Measurements from ENCODE around the gene IRGC. TPM values are rescaled to one million over a fixed set of nuclear protein-coding genes. Genes with fewer than 3 reads are reported as not detected.

Gene IRGC
- total RNA-seq, 2 experiments from 2014 or later = not detected

DNA sequence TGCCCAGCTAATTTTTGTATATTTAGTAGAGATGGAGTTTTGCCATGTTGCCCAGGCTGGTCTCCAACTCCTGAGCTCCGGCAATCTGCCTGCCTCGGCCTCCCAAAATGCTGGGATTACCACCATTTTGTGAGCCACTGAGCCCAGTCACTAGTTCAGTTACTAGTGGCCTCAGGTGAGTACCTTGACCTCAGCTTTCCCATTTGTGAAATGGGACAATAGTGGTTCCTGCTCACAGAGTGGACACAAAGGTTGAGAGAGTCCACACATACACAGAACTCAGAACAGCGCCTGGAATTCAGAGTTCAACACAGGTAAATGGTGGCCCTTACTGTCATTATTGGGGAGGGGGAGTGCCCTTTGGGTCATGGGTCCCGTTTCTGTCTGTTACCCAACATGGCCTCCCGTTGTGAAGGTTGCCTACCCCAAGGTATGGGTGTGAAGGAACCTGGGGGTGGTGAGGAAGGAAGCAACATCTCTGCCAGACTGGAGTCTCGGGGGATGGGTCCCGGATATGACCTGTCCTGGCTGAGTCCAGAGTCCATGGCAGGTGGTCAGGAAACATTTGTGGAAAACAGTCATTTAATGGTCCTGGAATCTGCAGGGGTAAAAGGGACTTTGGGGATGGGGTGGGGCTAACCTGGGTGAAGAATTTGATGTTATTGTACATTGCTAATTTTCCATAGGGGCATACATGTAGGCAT, 11.7 kb upstream of the IRGC start:
- Mint-ChIP-seq H3K9me3 (peaks cover 3% of the 10 kb centered on the region), H3K4me3 (no peak overlapping the region), H3K36me3 (ENCODE audit: low read depth) (no peaks in the 10 kb centered on the region), H3K4me1 (ENCODE audit: low read depth) (peaks cover 19% of the 10 kb centered on the region), H3K27ac (no peak overlapping the region), H3K27me3 (peaks cover 9% of the 10 kb centered on the region)
- peaks cover 26% of the 10 kb centered on the region for H3K4me1 ChIP-seq (ENCODE audit: insufficient read depth, low read length)
- H3K4me3 ChIP-seq (ENCODE audit: low read length) = no peak overlapping the region
- no peak overlapping the region for H3K27ac ChIP-seq (ENCODE audit: low read depth in 1 of 2, low read length in 2 of 2)
- H3K27me3 ChIP-seq (ENCODE audit: control insufficient read depth in 1 of 2, insufficient read depth in 2 of 2, low read length in 2 of 2) = peaks cover 0 to 2% of the 10 kb centered on the region in 2 experiments
- H3K36me3 ChIP-seq (ENCODE audit: insufficient read depth, low read length) = no peaks in the 10 kb centered on the region
- ATAC-seq (ENCODE audit: poor library complexity) = no peak
- TF ChIP-seq, protein P1, sequence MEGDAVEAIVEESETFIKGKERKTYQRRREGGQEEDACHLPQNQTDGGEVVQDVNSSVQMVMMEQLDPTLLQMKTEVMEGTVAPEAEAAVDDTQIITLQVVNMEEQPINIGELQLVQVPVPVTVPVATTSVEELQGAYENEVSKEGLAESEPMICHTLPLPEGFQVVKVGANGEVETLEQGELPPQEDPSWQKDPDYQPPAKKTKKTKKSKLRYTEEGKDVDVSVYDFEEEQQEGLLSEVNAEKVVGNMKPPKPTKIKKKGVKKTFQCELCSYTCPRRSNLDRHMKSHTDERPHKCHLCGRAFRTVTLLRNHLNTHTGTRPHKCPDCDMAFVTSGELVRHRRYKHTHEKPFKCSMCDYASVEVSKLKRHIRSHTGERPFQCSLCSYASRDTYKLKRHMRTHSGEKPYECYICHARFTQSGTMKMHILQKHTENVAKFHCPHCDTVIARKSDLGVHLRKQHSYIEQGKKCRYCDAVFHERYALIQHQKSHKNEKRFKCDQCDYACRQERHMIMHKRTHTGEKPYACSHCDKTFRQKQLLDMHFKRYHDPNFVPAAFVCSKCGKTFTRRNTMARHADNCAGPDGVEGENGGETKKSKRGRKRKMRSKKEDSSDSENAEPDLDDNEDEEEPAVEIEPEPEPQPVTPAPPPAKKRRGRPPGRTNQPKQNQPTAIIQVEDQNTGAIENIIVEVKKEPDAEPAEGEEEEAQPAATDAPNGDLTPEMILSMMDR (IDR thresholded peaks at IDR 0.05) = no peak
- intact Hi-C loops (cut with DNase I, micrococcal nuclease) = no loop called here
- POLR2A ChIA-PET = no interaction called here
- CTCF ChIA-PET = no interaction called here
- no peak for DNase-seq
- H3K9me3 ChIP-seq (ENCODE audit: control insufficient read depth in 1 of 2, insufficient read depth in 1 of 2, low read length in 2 of 2) = peaks cover 4 to 8% of the 10 kb centered on the region in 2 experiments

DNA sequence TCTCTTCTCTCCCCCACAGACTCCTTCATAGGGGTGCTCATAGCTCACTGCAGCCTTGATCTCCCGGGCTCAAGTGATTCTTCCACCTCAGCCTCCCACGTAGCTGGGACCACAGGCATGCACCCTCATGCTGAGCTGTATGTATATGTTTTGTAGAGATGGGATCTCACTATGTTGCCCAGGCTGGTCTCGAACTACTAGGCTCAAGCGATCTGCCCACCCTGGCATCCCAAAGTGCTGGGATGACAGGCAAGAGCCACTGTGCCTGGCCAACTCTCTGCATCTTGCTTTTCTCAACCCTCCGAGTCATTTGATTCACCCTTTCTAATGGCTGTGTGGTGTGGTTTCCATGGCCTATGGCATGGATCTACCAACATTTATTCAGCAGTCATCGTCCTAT, 10.1 kb upstream of the IRGC start:
- CTCF ChIA-PET = no interaction called here
- H3K27ac Mint-ChIP-seq = no peak overlapping the region
- TF ChIP-seq, protein P1 (IDR thresholded peaks at IDR 0.05) = no peak

DNA sequence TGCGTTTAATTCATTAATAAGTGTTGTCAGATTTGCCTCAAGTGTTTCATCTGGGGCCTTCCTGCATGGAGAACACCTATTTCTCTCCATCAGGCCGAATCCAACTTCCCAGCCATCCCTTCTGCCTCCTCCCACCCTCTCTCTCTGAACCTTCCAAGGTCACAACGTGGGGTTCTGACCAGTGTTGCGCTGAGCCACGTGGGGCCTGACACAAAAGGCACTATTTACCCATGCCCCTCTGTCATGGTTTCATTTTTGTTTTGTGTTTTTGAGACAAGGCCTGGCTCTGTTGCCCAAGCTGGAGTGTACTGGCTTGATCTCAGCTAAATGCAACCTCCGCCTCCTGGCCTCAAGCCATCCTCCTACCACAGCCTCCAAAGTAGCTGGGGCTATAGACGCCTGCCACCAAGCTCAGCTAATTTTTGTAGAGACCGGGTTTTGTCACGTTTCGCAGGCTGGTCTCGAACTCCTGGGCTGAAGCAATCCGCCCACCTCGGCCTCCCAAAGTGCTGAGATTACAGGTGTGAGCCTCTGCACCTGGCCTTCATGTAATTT, 8.6 kb upstream of the IRGC start:
- intact Hi-C loops (cut with DNase I, micrococcal nuclease) = no loop called here
- CTCF ChIA-PET = no interaction called here
- no peak overlapping the region for H3K27ac Mint-ChIP-seq

More for the DNA sequence above, 10.1 kb upstream of the IRGC start:
- intact Hi-C loops (cut with DNase I, micrococcal nuclease) = no loop called here
- Histone ChIP-seq H3K9me3 (ENCODE audit: control insufficient read depth in 1 of 2, insufficient read depth in 1 of 2, low read length in 2 of 2) (peaks cover 4 to 8% of the 10 kb centered on the region in 2 experiments), H3K27ac (ENCODE audit: low read depth in 1 of 2, low read length in 2 of 2) (no peak overlapping the region), H3K36me3 (ENCODE audit: insufficient read depth, low read length) (no peaks in the 10 kb centered on the region), H3K27me3 (ENCODE audit: control insufficient read depth in 1 of 2, insufficient read depth in 2 of 2, low read length in 2 of 2) (peaks cover 0 to 2% of the 10 kb centered on the region in 2 experiments), H3K4me3 (ENCODE audit: low read length) (no peak overlapping the region), H3K4me1 (ENCODE audit: insufficient read depth, low read length) (peaks cover 10% of the 10 kb centered on the region)
- H3K4me1 Mint-ChIP-seq (ENCODE audit: low read depth) = peaks cover 9% of the 10 kb centered on the region
- H3K27me3 Mint-ChIP-seq = peaks cover 4% of the 10 kb centered on the region
- DNase-seq (no peak), ATAC-seq (ENCODE audit: poor library complexity) (no peak)
- H3K4me3 Mint-ChIP-seq = no peak overlapping the region
- POLR2A ChIA-PET = no interaction called here
- H3K9me3 Mint-ChIP-seq = peaks cover 3% of the 10 kb centered on the region
- no peaks in the 10 kb centered on the region for H3K36me3 Mint-ChIP-seq (ENCODE audit: low read depth)

More for the DNA sequence above, 8.6 kb upstream of the IRGC start:
- ATAC-seq (ENCODE audit: poor library complexity) (no peak), DNase-seq (no peak)
- Histone ChIP-seq H3K4me3 (ENCODE audit: low read length) (no peak overlapping the region), H3K27ac (ENCODE audit: low read depth in 1 of 2, low read length in 2 of 2) (no peak overlapping the region), H3K27me3 (ENCODE audit: control insufficient read depth in 1 of 2, insufficient read depth in 2 of 2, low read length in 2 of 2) (peaks cover 0 to 2% of the 10 kb centered on the region in 2 experiments), H3K4me1 (ENCODE audit: insufficient read depth, low read length) (no peaks in the 10 kb centered on the region), H3K9me3 (ENCODE audit: control insufficient read depth in 1 of 2, insufficient read depth in 1 of 2, low read length in 2 of 2) (peaks cover 4 to 8% of the 10 kb centered on the region in 2 experiments), H3K36me3 (ENCODE audit: insufficient read depth, low read length) (no peaks in the 10 kb centered on the region)
- Mint-ChIP-seq H3K9me3 (peaks cover 3% of the 10 kb centered on the region), H3K27me3 (peaks cover 12% of the 10 kb centered on the region), H3K36me3 (ENCODE audit: low read depth) (no peaks in the 10 kb centered on the region), H3K4me1 (ENCODE audit: low read depth) (no peaks in the 10 kb centered on the region), H3K4me3 (no peak overlapping the region)
- TF ChIP-seq, protein P1 (IDR thresholded peaks at IDR 0.05) = no peak
- POLR2A ChIA-PET = no interaction called here
